ENCODE measurements around the gene PKDCC.

The PKDCC gene

GRCh38 chr2:42104621-42105020 is 56.8 kb downstream of the PKDCC start:
- no peak for TF ChIP-seq CTCF (conservative IDR thresholded peaks at IDR 0.05; ENCODE audit: low read depth, low read length)
- no peak for DNase-seq (ENCODE audit: low read depth)
- H3K4me3 ChIP-seq (ENCODE audit: low read length), result no peak overlapping the region

- no peak for DNase-seq (ENCODE audit: low read depth)
- no peak for TF ChIP-seq CTCF (conservative IDR thresholded peaks at IDR 0.05; ENCODE audit: low read depth, low read length)
- H3K4me3 ChIP-seq (ENCODE audit: low read length), result no peak overlapping the region
Observed at GRCh38 chr2:42105330-42106256, 57.8 kb downstream of the PKDCC start.

GRCh38 chr2:42106257-42106816 is 58.5 kb downstream of the PKDCC start:
- no peak overlapping the region for H3K4me3 ChIP-seq (ENCODE audit: low read length)
- no peak for DNase-seq (ENCODE audit: low read depth)
- no peak for TF ChIP-seq CTCF (conservative IDR thresholded peaks at IDR 0.05; ENCODE audit: low read depth, low read length)

GRCh38 chr2:42107249-42108042 is 59.6 kb downstream of the PKDCC start:
- no peak for TF ChIP-seq CTCF (conservative IDR thresholded peaks at IDR 0.05; ENCODE audit: low read depth, low read length)
- H3K4me3 ChIP-seq (ENCODE audit: low read length), result no peak overlapping the region
- DNase-seq (ENCODE audit: low read depth), result no peak
